22Rv1 (cell line): ENCODE data around the gene SHISA5.

Experiments used
- CTCF ChIP-seq: fragments of 450-650 bp; IDR thresholded peaks from 2 replicates; pipeline ENCODE4 v1.5.1; 2017; ENCODE audit warnings: mild to moderate bottlenecking
- ZFX ChIP-seq: fragments of 450-650 bp; IDR thresholded peaks from 2 replicates; pipeline ENCODE4 v1.6.1; 2017; ENCODE audit warnings: antibody characterized with exemption, borderline replicate concordance

GRCh38 chr3:48436477-48436787, 67.5 kb downstream of the SHISA5 start:
- no peak for TF ChIP-seq CTCF
- TF ChIP-seq ZFX = no peak
